A673 (cell line): ENCODE measurements around the gene FBXO9.

Experiments
- CTCF ChIP-seq: fragments of 300-800, 200-600 bp; sonication (generic); conservative IDR thresholded peaks from 2 replicates; pipeline ENCODE4 v1.5.1; 2017; ENCODE audit warnings: low read depth, mild to moderate bottlenecking, antibody characterized with exemption, low read length, moderate library complexity, mixed read lengths
- EZH2 ChIP-seq: fragments of 200-600 bp; sonication (generic); IDR thresholded peaks from 2 replicates; pipeline ENCODE4 v1.6.1; 2017; ENCODE audit warnings: borderline replicate concordance, low read depth, mild to moderate bottlenecking, mixed read lengths, antibody characterized with exemption, low read length; ENCODE audit not compliant: poor library complexity, severe bottlenecking

GRCh38 chr6:53134601-53135235, 69.5 kb downstream of the FBXO9 start:
- TF ChIP-seq EZH2 = no peak
- TF ChIP-seq CTCF = no peak
